Fibroblast of mammary gland (primary cell): ENCODE data around the gene PRSS21.

Experiments used
- DNase-seq: peaks from one replicate; pipeline ENCODE4 v3.0.0-alpha.2; 2010; ENCODE audit warnings: low read depth
- H3K4me3 ChIP-seq: 2 replicates; pipeline ENCODE4 v1.5.1; 2011; ENCODE audit warnings: low read depth, mild to moderate bottlenecking, low read length, moderate library complexity; ENCODE audit not compliant: control insufficient read depth
- CTCF ChIP-seq: conservative IDR thresholded peaks from 2 replicates; pipeline ENCODE4 v1.5.1; 2011; ENCODE audit warnings: low read depth, low read length, inconsistent platforms; ENCODE audit not compliant: control insufficient read depth, insufficient read depth

Gene PRSS21

GRCh38 chr16:2853531-2854073 is 36.6 kb downstream of the PRSS21 start:
- no peak for DNase-seq
- no peak overlapping the region for H3K4me3 ChIP-seq
- TF ChIP-seq CTCF = no peak

DNA sequence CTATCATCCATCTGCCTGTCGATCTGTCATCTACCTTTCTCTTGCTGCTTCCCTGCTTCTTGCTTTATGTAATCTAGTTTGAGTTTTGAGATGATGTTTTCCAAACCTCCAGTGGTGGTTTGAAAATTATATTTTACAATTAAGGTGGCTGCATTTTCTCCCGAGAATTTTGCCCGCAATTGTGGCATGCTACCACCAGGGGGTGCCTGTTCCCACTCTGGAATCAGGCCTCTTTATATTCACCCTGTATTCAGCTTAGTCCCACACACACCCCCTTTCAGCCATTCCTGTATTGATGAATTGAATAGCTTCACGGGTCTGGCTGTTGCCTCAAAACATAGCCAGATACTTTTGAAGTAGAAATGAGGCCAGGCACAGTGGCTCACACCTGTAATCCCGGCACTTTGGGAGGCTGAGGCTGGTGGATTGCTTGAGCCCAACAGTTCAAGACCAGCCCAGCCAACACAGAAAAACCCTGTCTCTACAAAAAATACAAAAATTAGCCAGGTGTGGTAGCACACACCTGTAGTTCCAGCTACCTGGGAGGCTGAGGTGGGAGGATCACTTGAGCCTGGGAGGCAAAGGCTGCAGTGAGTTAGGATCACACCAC is 37.8 kb downstream of the PRSS21 start:
- DNase-seq = peak; percentile 30
- TF ChIP-seq CTCF = peak; percentile 68
- H3K4me3 ChIP-seq = no peak overlapping the region

DNA sequence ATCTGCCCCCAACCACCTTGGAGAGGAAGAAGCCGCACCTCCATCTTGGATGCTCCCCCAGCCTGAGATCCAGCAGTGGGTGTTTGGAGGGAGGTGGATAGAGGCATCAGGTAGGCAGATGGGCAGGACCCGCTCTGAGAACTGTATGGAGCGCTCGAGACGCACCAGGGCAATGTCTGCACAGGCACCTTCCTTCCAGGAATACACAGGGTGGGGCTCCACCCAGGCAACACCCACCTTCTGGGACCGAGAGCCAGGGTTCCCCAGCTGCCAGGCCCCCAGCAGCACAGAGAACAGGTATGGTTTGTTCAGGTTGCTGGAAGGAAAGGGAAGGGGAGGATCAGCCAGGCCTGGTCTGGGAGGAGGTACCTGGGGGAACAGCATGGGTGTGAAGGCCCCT is 38.5 kb downstream of the PRSS21 start:
- H3K4me3 ChIP-seq = no peak overlapping the region
- no peak for DNase-seq
- no peak for TF ChIP-seq CTCF

DNA sequence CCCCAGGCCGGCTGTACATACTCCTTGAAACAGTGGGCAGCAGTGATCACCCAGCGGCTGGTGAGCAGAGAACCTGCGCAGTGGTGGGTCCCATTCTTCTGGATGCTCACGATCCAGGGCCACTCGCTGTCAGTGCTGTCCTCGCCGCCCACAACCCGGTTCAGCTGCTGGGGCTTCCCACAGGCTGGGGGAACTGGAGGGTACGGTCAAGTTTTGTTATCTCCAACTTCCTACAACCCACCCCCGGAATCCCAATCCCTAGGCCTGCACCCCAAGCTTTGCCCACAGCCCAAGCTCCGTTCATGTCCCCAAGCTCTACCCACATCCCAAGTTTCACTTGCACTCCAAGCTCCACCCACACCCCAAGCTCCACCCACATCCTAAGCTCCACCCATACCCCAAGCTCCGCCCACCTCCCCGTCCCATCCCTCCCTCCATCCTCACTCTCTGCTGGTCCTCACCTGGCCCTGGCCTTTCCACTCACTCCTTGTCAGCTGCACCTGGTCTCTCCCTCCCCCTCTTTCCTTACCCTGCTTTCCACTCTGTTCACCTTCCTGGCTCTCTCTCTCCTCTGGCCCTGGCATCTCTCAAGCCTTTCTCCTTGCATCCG is 39.1 kb downstream of the PRSS21 start:
- DNase-seq = no peak
- no peak for TF ChIP-seq CTCF
- H3K4me3 ChIP-seq = no peak overlapping the region

- H3K4me3 ChIP-seq = no peak overlapping the region
- DNase-seq = no peak
- no peak for TF ChIP-seq CTCF
Observed at GRCh38 chr16:2856686-2857450, 39.8 kb downstream of the PRSS21 start.

DNA sequence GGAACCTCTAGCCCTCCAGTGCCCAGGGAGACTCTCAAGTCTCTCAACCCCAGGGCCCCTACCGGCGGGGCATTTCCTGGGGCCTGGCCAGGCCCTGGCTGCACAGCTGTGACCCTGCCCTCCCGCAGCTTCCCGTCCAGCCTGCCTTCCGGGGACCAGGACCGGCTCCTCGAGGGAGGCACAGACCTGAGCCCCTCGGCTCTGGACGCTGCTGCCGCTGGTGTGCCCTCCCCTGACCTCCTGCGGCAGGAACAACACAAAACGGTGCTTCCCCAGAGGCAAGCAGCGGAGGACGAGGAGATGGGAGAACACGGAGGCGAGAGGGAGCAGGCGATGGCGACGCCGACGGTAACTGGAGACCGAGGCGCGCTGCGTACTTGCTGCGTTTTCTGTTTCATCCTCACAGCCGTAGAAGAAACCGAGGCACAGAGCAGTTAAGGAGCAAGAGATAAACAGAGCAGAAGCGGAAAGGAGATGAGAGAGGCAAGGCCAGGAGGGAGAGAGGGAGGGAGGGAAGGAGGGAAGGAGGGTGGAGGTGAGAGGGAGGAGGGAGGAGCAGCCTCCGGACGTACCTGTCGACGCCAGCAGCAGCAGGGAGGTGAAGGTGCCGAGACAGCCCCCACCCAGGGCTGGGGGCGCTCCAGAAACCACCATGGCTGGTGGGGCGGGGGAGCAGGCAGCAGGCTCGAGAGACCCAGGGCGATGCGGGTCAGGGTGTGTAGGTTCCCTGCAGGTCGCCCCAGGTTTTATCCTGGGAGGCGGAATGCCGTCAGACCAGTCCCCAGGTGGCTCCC is 40.6 kb downstream of the PRSS21 start, which contains the start of gene PRSS22:
Gene PRSS22 (minus strand): TSS at position 720 of the 794 bp plus-strand sequence. CDS start 66 bp downstream, at position 654.
- no peak for DNase-seq
- no peak for TF ChIP-seq CTCF
- peak within 1 kb of the TSS; percentile 4 for H3K4me3 ChIP-seq
